Ramos (cell line): ENCODE results near the gene SYNRG.

Experiments used
- in situ Hi-C: fragments of 300-500 bp; cut with MboI; formaldehyde crosslinking; loops from one replicate; pipeline ENCODE4 v1.14.3; 2022; ENCODE audit warnings: low sequenced_read_pairs; ENCODE audit not compliant: unreplicated experiment

The SYNRG gene

DNA sequence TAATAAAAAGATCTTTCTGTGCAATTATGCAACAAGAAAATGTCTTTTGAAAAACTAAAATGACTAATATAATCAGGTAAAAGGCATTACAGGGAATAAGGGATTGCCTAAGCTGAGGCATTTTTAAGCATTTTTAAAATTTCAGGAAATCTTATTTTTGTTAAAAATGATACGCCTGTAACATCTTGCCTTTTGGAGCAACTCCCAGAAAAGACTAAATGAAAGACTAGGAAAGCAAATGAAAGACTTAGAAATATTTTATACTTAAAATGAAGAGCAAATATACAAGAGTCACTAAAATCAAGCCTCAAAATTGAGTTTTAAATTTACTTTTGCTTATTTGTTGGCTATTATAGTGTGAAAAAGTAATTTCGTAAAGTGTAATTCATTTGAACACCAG lies 63.7 kb downstream of the SYNRG start:
- in situ Hi-C loops: no loop called here

- in situ Hi-C loops: no loop called here
Measured at GRCh38 chr17:37543637-37544052, 65.6 kb downstream of the SYNRG start.

- in situ Hi-C loops: no loop called here
Measured at GRCh38 chr17:37541880-37542660, 67.1 kb downstream of the SYNRG start.

GRCh38 chr17:37538981-37539659 lies 70.1 kb downstream of the SYNRG start:
- in situ Hi-C loops: no loop called here

DNA sequence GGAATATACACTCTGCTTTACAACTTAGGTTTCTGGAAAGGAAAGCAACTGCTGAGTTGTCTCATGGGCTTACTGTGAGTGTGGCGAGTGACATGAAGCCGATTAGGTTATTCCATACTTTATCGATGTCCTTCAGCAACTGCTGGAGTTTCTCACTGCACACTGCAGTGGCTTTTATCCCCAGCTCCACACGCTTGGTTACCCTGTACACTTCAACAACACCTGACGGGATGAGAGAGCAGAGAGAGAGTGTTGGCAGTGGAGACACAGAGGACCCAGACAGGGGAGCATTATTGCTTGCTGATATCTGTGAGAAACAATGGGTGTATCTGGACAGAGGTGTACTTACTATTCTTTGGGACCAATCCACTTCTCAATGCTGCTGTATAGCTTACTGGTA lies 73.3 kb downstream of the SYNRG start:
- in situ Hi-C loops: no loop called here

- in situ Hi-C loops: no loop called here
Measured at GRCh38 chr17:37532756-37533155, 76.5 kb downstream of the SYNRG start.

DNA sequence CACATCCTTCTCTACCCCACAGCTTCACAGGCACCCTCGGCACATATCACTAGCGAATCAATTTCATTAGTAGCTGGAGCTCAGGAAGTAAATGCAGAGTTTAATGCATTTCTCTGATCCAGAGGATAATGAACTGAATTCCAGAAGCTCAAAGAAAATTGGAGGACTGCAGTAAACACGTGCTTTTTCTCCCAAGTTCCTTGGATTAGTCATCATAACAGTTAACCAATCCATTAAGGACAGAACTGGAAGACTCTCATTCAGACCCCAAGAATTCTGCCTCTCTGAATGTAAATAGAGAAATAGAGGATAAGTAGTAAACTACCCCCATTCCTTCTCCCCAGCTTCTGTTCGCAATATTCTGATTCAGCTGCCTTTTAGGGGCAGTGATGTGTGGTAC lies 78.8 kb downstream of the SYNRG start:
- in situ Hi-C loops: no loop called here

GRCh38 chr17:37527249-37527851 lies 81.9 kb downstream of the SYNRG start:
- in situ Hi-C loops: no loop called here

- in situ Hi-C loops: loop anchor here (25.0 kb wide), 1 partner anchor 264 kb away; no protein-coding TSS in a partner anchor
Measured at GRCh38 chr17:37523715-37524219, 85.5 kb downstream of the SYNRG start.

- in situ Hi-C loops: loop anchor here (25.0 kb wide), 1 partner anchor 265 kb away; no protein-coding TSS in a partner anchor
Measured at GRCh38 chr17:37521821-37522220, 87.4 kb downstream of the SYNRG start.

DNA sequence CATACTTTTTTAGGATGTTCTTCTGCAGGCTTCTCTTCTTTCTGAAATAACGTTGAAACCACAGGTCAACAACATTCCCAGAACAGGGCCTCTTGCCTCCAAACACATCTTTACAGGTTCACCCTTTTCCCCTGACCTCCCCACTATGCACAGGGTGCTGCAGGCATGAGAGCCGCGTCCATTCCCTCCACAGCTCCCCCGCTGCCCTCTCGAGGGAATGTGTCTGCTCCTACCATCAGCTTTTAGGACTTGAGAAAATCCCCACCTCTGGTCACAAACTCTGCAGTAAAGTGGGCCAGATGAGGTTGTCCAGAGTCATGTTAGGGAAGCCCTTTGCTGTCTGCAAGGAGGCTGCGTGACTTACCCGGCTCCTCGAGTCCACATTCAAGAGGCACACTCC lies 89.0 kb downstream of the SYNRG start:
- in situ Hi-C loops: loop anchor here (25.0 kb wide), 1 partner anchor 267 kb away; no protein-coding TSS in a partner anchor

DNA sequence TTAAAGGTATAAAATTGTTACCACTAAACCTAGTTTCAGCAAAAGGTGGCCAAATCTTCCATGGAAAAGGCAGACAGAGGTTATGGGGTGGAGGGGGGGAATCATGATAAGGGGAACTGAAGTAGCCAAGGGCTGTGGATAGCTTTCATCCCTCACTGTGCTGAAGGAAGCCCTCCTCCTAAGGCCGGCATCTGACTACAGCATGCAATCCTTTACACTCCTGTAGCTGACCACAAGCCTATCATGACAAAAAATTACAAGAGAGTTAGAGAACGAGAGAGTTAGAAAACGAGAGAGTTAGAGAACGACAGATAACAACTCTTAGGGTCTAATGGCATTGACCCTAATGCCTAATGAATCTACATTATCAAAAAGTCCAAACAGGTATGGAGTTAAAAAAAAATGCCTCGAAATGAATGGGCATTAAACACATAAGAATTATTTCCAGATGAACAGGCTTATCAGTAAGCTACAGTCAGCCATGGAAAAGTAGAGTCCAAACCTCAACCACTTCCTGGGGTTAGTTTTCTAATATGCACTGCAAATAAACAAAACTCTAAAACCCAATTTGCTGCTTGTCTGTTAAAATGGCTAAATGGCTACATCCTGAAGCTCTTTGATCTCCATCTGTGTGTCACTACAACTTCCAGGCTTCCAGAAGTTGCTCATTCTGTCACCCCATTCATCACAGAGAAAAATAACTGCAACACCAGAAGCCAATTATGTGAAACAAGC lies 89.8 kb downstream of the SYNRG start:
- in situ Hi-C loops: loop anchor here (25.0 kb wide), 1 partner anchor 268 kb away; no protein-coding TSS in a partner anchor

GRCh38 chr17:37518826-37519225 lies 90.4 kb downstream of the SYNRG start:
- in situ Hi-C loops: loop anchor here (25.0 kb wide), 1 partner anchor 268 kb away; no protein-coding TSS in a partner anchor

GRCh38 chr17:37517881-37518280 lies 91.3 kb downstream of the SYNRG start:
- in situ Hi-C loops: loop anchor here (25.0 kb wide), 1 partner anchor 269 kb away; no protein-coding TSS in a partner anchor

GRCh38 chr17:37516127-37516571 lies 93.1 kb downstream of the SYNRG start:
- in situ Hi-C loops: loop anchor here (25.0 kb wide), 1 partner anchor 271 kb away; no protein-coding TSS in a partner anchor

DNA sequence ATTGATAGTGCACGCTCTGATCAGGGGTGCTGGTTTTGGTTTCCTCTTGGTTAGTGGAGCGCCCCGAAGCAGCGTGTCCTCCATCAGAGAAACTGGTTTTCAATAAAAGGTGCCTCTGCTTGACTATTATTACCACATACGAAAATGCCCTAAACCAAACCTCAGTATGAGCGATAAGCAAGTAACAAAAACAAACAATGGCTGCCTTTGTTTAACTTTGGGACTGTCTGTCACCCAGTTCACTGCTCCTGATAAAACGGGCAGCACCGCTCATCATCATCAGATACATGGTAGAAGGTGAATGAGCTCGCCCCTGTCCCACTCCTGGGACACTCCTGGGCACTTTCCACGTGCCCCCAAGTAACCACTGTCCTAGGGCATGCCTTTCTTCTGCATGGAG lies 95.5 kb downstream of the SYNRG start:
- in situ Hi-C loops: loop anchor here (25.0 kb wide), 1 partner anchor 274 kb away; no protein-coding TSS in a partner anchor

GRCh38 chr17:37512442-37513068 lies 96.7 kb downstream of the SYNRG start:
- in situ Hi-C loops: loop anchor here (25.0 kb wide), 1 partner anchor 275 kb away; no protein-coding TSS in a partner anchor

DNA sequence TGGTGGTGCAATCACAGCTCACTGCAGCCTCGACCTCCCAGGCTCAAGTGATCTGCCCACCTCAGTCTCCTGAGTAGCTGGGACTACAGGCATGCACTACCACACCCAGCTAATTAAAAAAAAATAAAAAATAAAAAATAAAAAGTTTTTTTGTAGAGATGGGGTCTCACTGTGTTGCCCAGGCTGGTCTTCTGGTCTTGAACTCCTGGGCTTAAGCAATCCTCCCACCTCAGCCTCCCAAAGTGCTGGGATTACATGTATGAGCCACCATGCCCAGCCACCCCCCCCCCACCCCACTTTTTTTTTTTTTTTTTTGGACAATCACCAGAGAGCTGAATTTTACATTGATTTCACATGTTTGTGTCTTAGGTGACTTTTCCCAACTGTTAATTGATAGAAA lies 97.6 kb downstream of the SYNRG start:
- in situ Hi-C loops: loop anchor here (25.0 kb wide), 1 partner anchor 276 kb away; no protein-coding TSS in a partner anchor

GRCh38 chr17:37510056-37510455 lies 99.2 kb downstream of the SYNRG start:
- in situ Hi-C loops: loop anchor here (25.0 kb wide), 1 partner anchor 277 kb away; no protein-coding TSS in a partner anchor
